NCI-H524 (cell line): Measurements from ENCODE around the gene LRRC75A.
"Not testable (repeated sequence)": the region's sequence is repeated elsewhere in the genome, so short reads cannot be mapped to it uniquely, and the experiment has no call there.

ENCODE experiments used
- DNase-seq, 2 experiments: peaks; one replicate each; lab custom pipeline; 2025; lab: John Stamatoyannopoulos, UW

LRRC75A gene

GRCh38 chr17:16398270-16399267 is 93.4 kb downstream of the LRRC75A start:
- DNase-seq = peak in 1 of 2 experiments; percentile 32

- not testable (repeated sequence) for DNase-seq
Observed at GRCh38 chr17:16396693-16397092, 95.3 kb downstream of the LRRC75A start.

GRCh38 chr17:16395887-16396286 is 96.1 kb downstream of the LRRC75A start:
- peak in 1 of 2 experiments; percentile 21 for DNase-seq

GRCh38 chr17:16392491-16392890 is 99.5 kb downstream of the LRRC75A start:
- DNase-seq = not testable (repeated sequence)
